Caco-2 (cell line): ENCODE data around the gene ZPR1. TPM values are rescaled to one million over a fixed set of nuclear protein-coding genes. Genes with fewer than 3 reads are reported as not detected.
A peak's percentile ranks its signal among the peaks of the same experiment; 100 is the strongest.

Source experiments
- BruUV-seq: library from RNA; stranded (reverse); fragments of 400-500 nt; replicated peaks from 2 replicates; lab custom pipeline; 2021; lab: Mats Ljungman, UMichigan
- CTCF ChIA-PET: fragments of 300-600 bp; sonication (Branson Sonifier 250); formaldehyde crosslinking; loops from one replicate; lab custom pipeline; 2022; ENCODE audit warnings: antibody characterized with exemption; lab: Charles Lee
- POLR2A ChIA-PET: fragments of 300-600 bp; sonication (Branson Sonifier 250); formaldehyde crosslinking; loops from one replicate; lab custom pipeline; 2022; ENCODE audit warnings: antibody characterized with exemption; lab: Charles Lee
- DNase-seq, 2 experiments: peaks; one replicate each; pipeline versions ENCODE4 v3.0.0 to v3.0.0-alpha.2; 2020 to 2022
- H3K27me3 ChIP-seq: replicated peaks from 2 replicates; pipeline ENCODE4 v1.6.0; 2011; ENCODE audit warnings: low read length; ENCODE audit not compliant: control insufficient read depth, insufficient read depth
- H3K36me3 ChIP-seq: 2 replicates; pipeline ENCODE4 v1.5.1; 2011; ENCODE audit warnings: low read length; ENCODE audit not compliant: control insufficient read depth, insufficient read depth
- H3K4me1 ChIP-seq: fragments of 250-450 bp; sonication (Bioruptor Pico); 2 replicates; pipeline ENCODE4 v1.5.1; 2020; ENCODE audit warnings: mild to moderate bottlenecking
- H3K4me3 ChIP-seq: 2 replicates; pipeline ENCODE4 v1.5.1; 2011; ENCODE audit warnings: low read depth, mild to moderate bottlenecking, control low read depth, low read length
- H3K9me3 ChIP-seq: fragments of 250-450 bp; sonication (Bioruptor Pico); 2 replicates; pipeline ENCODE4 v1.5.1; 2020; ENCODE audit warnings: mild to moderate bottlenecking, moderate library complexity
- H3K27ac Mint-ChIP-seq: one replicate; pipeline ENCODE4 v1.8.0; 2022; ENCODE audit warnings: mixed read lengths; ENCODE audit not compliant: unreplicated experiment
- H3K27me3 Mint-ChIP-seq: one replicate; pipeline ENCODE4 v1.8.0; 2022; ENCODE audit warnings: mixed read lengths; ENCODE audit not compliant: insufficient read depth, unreplicated experiment
- H3K36me3 Mint-ChIP-seq: one replicate; pipeline ENCODE4 v1.8.0; 2022; ENCODE audit warnings: mild to moderate bottlenecking, mixed read lengths; ENCODE audit not compliant: insufficient read depth, unreplicated experiment
- H3K4me1 Mint-ChIP-seq: one replicate; pipeline ENCODE4 v1.8.0; 2022; ENCODE audit warnings: low read depth, mixed read lengths; ENCODE audit not compliant: unreplicated experiment
- H3K4me3 Mint-ChIP-seq: one replicate; pipeline ENCODE4 v1.8.0; 2022; ENCODE audit warnings: mild to moderate bottlenecking, moderate library complexity, mixed read lengths; ENCODE audit not compliant: unreplicated experiment
- H3K9me3 Mint-ChIP-seq: one replicate; pipeline ENCODE4 v1.8.0; 2022; ENCODE audit warnings: mixed read lengths; ENCODE audit not compliant: unreplicated experiment
- intact Hi-C: fragments of 100-400 bp; cut with micrococcal nuclease; formaldehyde crosslinking; loops from one replicate; pipeline ENCODE4 v1.10.0; 2022; ENCODE audit not compliant: unreplicated experiment
- total RNA-seq: library from RNA; stranded (reverse); gene quantifications from 2 replicates; pipeline ENCODE4 v1.2.3, GENCODE V29; 2022
- TF ChIP-seq, protein P1 (sequence below), 2 experiments: fragments of 200-600 bp in 1 of 2; IDR thresholded peaks; 1 replicate in 1 of 2; 2 replicates in 1 of 2; pipeline versions ENCODE4 v1.5.1 to v1.8.0; 2011 to 2022; ENCODE audit warnings: antibody characterized with exemption in 1 of 2, control low read depth in 1 of 2, inconsistent platforms in 1 of 2, low read depth in 1 of 2, low read length in 1 of 2, mild to moderate bottlenecking in 1 of 2, moderate library complexity in 1 of 2; ENCODE audit not compliant: insufficient read depth in 1 of 2, severe bottlenecking in 1 of 2, unreplicated experiment in 1 of 2

Gene ZPR1
- total RNA-seq, 1 experiment from 2014 or later = 194 TPM

DNA sequence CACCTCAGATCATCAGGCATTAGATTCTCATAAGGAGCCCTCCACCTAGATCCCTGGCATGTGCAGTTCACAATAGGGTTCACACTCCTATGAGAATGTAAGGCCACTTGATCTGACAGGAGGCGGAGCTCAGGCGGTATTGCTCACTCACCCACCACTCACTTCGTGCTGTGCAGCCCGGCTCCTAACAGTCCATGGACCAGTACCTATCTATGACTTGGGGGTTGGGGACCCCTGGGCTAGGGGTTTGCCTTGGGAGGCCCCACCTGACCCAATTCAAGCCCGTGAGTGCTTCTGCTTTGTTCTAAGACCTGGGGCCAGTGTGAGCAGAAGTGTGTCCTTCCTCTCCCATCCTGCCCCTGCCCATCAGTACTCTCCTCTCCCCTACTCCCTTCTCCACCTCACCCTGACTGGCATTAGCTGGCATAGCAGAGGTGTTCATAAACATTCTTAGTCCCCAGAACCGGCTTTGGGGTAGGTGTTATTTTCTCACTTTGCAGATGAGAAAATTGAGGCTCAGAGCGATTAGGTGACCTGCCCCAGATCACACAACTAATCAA is 44.0 kb upstream of the ZPR1 start:
- H3K27me3 ChIP-seq = no peaks in the 10 kb centered on the region
- Mint-ChIP-seq H3K27ac (peak overlapping the region; percentile 93), H3K27me3 (no peaks in the 10 kb centered on the region), H3K4me3 (peak overlapping the region; percentile 64), H3K9me3 (peaks cover 10% of the 10 kb centered on the region), H3K4me1 (peaks cover 52% of the 10 kb centered on the region), H3K36me3 (peaks cover 42% of the 10 kb centered on the region)
- H3K4me1 ChIP-seq = peaks cover 83% of the 10 kb centered on the region
- TF ChIP-seq, protein P1, sequence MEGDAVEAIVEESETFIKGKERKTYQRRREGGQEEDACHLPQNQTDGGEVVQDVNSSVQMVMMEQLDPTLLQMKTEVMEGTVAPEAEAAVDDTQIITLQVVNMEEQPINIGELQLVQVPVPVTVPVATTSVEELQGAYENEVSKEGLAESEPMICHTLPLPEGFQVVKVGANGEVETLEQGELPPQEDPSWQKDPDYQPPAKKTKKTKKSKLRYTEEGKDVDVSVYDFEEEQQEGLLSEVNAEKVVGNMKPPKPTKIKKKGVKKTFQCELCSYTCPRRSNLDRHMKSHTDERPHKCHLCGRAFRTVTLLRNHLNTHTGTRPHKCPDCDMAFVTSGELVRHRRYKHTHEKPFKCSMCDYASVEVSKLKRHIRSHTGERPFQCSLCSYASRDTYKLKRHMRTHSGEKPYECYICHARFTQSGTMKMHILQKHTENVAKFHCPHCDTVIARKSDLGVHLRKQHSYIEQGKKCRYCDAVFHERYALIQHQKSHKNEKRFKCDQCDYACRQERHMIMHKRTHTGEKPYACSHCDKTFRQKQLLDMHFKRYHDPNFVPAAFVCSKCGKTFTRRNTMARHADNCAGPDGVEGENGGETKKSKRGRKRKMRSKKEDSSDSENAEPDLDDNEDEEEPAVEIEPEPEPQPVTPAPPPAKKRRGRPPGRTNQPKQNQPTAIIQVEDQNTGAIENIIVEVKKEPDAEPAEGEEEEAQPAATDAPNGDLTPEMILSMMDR (IDR thresholded peaks at IDR 0.05; ENCODE audit: insufficient read depth in 1 of 2, low read depth in 1 of 2, low read length in 1 of 2, severe bottlenecking in 1 of 2, unreplicated experiment in 1 of 2) = no peak
- intact Hi-C loops = no loop called here
- BruUV-seq = no TSS peak
- no peak overlapping the region for H3K4me3 ChIP-seq
- POLR2A ChIA-PET = no interaction called here
- H3K9me3 ChIP-seq = peaks cover 7% of the 10 kb centered on the region
- H3K36me3 ChIP-seq = peaks cover 5% of the 10 kb centered on the region; the same call in 1 of the 2 replicates
- no peak for DNase-seq
- CTCF ChIA-PET = no interaction called here

DNA sequence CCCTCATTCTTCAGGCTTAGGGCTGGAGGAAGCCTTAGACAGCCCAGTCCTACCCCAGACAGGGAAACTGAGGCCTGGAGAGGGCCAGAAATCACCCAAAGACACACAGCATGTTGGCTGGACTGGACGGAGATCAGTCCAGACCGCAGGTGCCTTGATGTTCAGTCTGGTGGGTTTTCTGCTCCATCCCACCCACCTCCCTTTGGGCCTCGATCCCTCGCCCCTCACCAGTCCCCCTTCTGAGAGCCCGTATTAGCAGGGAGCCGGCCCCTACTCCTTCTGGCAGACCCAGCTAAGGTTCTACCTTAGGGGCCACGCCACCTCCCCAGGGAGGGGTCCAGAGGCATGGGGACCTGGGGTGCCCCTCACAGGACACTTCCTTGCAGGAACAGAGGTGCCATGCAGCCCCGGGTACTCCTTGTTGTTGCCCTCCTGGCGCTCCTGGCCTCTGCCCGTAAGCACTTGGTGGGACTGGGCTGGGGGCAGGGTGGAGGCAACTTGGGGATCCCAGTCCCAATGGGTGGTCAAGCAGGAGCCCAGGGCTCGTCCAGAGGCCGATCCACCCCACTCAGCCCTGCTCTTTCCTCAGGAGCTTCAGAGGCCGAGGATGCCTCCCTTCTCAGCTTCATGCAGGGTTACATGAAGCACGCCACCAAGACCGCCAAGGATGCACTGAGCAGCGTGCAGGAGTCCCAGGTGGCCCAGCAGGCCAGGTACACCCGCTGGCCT is 42.5 kb upstream of the ZPR1 start:
- H3K4me3 ChIP-seq = peak overlapping the region; percentile 3; the same call in 1 of the 2 replicates
- BruUV-seq = no TSS peak
- ChIA-PET POLR2A (interaction anchor here (1.0 to 2.5 kb wide), 7 partner anchors 7 to 268 kb away, joined by 3 to 18 read pairs (median 8); partner anchors contain the start of genes APOA1, APOA5 and ZPR1), CTCF (interaction anchor here (0.6 to 2.8 kb wide), 7 partner anchors 10 to 276 kb away, joined by 3 to 52 read pairs (median 6); partner anchors contain the start of genes APOA5 and ZPR1)
- no peaks in the 10 kb centered on the region for H3K27me3 ChIP-seq
- no peaks in the 10 kb centered on the region for H3K27me3 Mint-ChIP-seq
- peak overlapping the region; percentile 89 for H3K27ac Mint-ChIP-seq
- no peak for DNase-seq
- peak overlapping the region; percentile 50 for H3K4me3 Mint-ChIP-seq
- peaks cover 32% of the 10 kb centered on the region for H3K36me3 Mint-ChIP-seq
- peaks cover 10% of the 10 kb centered on the region for H3K9me3 Mint-ChIP-seq
- no peaks in the 10 kb centered on the region; the same call in 1 of the 2 replicates for H3K36me3 ChIP-seq
- TF ChIP-seq, protein P1 (IDR thresholded peaks at IDR 0.05; ENCODE audit: insufficient read depth in 1 of 2, low read depth in 1 of 2, low read length in 1 of 2, severe bottlenecking in 1 of 2, unreplicated experiment in 1 of 2) = no peak
- H3K4me1 Mint-ChIP-seq = peaks cover 55% of the 10 kb centered on the region
- H3K4me1 ChIP-seq = peaks cover 83% of the 10 kb centered on the region
- intact Hi-C loops = no loop called here
- H3K9me3 ChIP-seq = peaks cover 7% of the 10 kb centered on the region

DNA sequence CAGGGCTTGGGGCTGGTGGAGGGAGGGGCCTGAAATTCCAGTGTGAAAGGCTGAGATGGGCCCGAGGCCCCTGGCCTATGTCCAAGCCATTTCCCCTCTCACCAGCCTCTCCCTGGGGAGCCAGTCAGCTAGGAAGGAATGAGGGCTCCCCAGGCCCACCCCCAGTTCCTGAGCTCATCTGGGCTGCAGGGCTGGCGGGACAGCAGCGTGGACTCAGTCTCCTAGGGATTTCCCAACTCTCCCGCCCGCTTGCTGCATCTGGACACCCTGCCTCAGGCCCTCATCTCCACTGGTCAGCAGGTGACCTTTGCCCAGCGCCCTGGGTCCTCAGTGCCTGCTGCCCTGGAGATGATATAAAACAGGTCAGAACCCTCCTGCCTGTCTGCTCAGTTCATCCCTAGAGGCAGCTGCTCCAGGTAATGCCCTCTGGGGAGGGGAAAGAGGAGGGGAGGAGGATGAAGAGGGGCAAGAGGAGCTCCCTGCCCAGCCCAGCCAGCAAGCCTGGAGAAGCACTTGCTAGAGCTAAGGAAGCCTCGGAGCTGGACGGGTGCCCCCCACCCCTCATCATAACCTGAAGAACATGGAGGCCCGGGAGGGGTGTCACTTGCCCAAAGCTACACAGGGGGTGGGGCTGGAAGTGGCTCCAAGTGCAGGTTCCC is 41.8 kb upstream of the ZPR1 start, which contains the start of gene APOC3:
APOC3 (plus strand) TSS at position 383 of the 659 bp plus-strand sequence. CDS start 676 bp downstream, outside the sequence.
- H3K4me1 ChIP-seq = peaks cover 84% of the 10 kb centered on the region
- H3K4me3 Mint-ChIP-seq = peak within 1 kb of the TSS; percentile 50
- no peaks in the 10 kb centered on the region for H3K27me3 ChIP-seq
- H3K9me3 ChIP-seq = peaks cover 7% of the 10 kb centered on the region
- TF ChIP-seq, protein P1 (IDR thresholded peaks at IDR 0.05; ENCODE audit: insufficient read depth in 1 of 2, low read depth in 1 of 2, low read length in 1 of 2, severe bottlenecking in 1 of 2, unreplicated experiment in 1 of 2) = no peak
- peaks cover 10% of the 10 kb centered on the region for H3K9me3 Mint-ChIP-seq
- peak within 1 kb of the TSS; percentile 3; the same call in 1 of the 2 replicates for H3K4me3 ChIP-seq
- H3K36me3 ChIP-seq = no peaks in the 10 kb centered on the region
- CTCF ChIA-PET = interaction anchor here (0.6 to 2.8 kb wide), 19 partner anchors 8 to 355 kb away, joined by 3 to 52 read pairs (median 5); partner anchors contain the start of genes APOA1, APOA5, SIDT2 and SIK3
- intact Hi-C loops = loop anchor here (1.0 to 2.0 kb wide), 8 partner anchors 8 to 277 kb away; partner anchors contain the start of genes APOA1 and ZPR1
- BruUV-seq = no TSS peak
- DNase-seq = peak; percentile 93 to 96
- H3K27ac Mint-ChIP-seq = peak within 1 kb of the TSS; percentile 89
- peaks cover 27% of the 10 kb centered on the region for H3K36me3 Mint-ChIP-seq
- H3K4me1 Mint-ChIP-seq = peaks cover 49% of the 10 kb centered on the region
- H3K27me3 Mint-ChIP-seq = no peaks in the 10 kb centered on the region
- POLR2A ChIA-PET = interaction anchor here (1.0 to 2.5 kb wide), 9 partner anchors 8 to 349 kb away, joined by 3 to 18 read pairs (median 5); partner anchors contain the start of genes APOA1, APOA5, SIDT2 and ZPR1
